WI38 (cell line): ENCODE measurements around the gene EIF4H.

ENCODE experiments used
- H3K4me3 ChIP-seq: 2 replicates; pipeline ENCODE4 v1.5.1; 2011; ENCODE audit warnings: low read depth, mild to moderate bottlenecking, control low read depth, low read length
- CTCF ChIP-seq: IDR thresholded peaks from 2 replicates; pipeline ENCODE4 v1.5.1; 2012; ENCODE audit warnings: low read depth, mild to moderate bottlenecking, control low read depth, low read length

The EIF4H gene

DNA sequence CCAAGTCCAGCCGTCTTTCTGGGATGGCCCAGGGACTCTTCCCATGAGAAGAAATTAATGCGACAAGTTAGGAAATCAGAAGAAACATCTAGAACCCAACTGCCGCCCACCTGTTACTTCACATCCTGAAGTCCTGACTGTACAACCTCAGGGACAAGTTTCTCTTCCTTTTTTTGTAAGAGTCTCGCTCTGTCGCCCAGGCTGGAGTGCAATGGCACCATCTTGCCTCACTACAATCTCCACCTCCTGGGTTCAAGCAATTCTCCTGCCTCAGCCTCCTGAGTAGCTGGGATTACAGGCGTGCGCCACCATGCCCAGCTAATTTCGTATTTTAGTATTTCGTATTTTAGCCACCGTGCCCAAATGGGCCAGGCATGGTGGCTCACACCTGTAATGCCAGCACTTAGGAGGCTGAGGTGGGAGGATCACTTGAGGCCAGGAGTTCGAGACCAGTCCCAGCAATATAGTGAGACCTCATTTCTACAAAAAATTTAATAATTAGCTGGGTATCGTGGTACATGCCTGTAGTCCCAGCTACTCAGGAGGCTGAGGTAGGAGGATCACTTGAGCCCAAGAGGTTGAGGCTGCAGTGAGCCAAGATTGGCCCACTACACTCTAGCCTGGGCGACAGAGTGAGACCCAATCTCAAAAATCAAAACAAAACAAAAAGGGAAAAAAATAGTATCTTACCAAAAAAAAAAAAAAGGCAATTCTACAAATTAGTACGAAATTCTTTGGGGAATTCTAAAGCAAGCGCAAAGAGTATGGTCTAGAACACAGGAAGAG, 56.5 kb downstream of the EIF4H start:
- TF ChIP-seq CTCF, result no peak
- no peak overlapping the region for H3K4me3 ChIP-seq

GRCh38 chr7:74231232-74231590, 57.1 kb downstream of the EIF4H start:
- H3K4me3 ChIP-seq, result no peak overlapping the region
- TF ChIP-seq CTCF, result no peak

DNA sequence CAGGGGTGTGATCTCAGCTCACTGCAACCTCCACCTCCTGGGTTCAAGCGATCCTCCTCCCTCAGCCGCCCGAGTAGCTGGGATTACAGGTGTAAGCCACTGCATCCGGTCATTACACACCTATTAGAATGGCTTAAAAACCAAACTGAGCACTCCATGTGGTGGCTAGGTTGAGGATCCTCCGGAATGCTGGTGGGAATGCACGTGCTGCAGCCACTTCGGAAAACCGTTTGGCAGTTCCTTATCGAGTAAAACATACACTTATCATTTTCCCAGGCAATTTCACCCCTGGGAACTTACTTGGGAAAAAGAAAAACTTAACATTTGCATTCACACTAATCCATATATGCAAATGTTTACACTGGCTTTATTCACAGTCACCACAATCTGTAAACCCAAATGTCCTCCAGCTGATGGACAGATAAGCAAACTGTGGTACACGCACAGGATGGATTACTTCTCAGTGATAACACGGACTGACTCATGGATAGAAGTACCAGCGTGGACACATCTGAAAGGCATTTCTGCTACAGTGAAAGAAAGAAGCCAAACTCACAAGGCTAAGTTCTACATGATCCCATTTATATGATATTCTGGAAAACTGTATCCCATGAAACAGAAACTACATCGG, 59.6 kb downstream of the EIF4H start:
- TF ChIP-seq CTCF, result no peak
- no peak overlapping the region for H3K4me3 ChIP-seq

GRCh38 chr7:74235518-74236268, 61.5 kb downstream of the EIF4H start:
- TF ChIP-seq CTCF, result no peak
- no peak overlapping the region for H3K4me3 ChIP-seq

- no peak overlapping the region for H3K4me3 ChIP-seq
- TF ChIP-seq CTCF, result no peak
Measured at GRCh38 chr7:74236284-74236683, 62.1 kb downstream of the EIF4H start.

DNA sequence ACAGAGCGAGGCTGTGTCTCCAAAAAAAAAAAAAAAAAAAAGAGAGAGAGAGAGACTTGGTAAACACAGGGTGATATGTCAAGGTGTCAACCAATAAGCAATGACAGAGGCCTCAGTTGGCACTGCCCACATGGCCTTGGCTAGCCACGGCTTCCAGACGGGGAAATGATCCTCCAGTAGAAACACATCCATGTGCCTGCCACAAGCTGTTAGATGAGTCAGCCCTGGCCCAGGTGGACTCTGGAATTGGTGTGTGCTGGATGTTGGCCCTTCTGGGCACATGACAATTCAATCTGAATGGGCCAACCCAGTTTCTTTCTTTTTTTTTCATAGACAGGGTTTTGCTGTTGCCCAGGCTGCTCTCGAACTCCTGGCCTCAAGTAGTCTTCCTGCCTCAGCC, 66.3 kb downstream of the EIF4H start:
- no peak overlapping the region for H3K4me3 ChIP-seq

More for the DNA sequence above, 66.3 kb downstream of the EIF4H start:
- no peak for TF ChIP-seq CTCF
